Measurements from ENCODE around the gene GHR.
"Not testable (repeated sequence)": the region's sequence is repeated elsewhere in the genome, so short reads cannot be mapped to it uniquely, and the experiment has no call there.

Gene GHR

GRCh38 chr5:42655982-42656650 is 232.9 kb downstream of the GHR start:
- no peak for DNase-seq

GRCh38 chr5:42656651-42657015 is 233.4 kb downstream of the GHR start:
- no peak for DNase-seq

GRCh38 chr5:42659869-42660268 is 236.6 kb downstream of the GHR start:
- not testable (repeated sequence) for DNase-seq

- no peak for DNase-seq
Measured at GRCh38 chr5:42665857-42666256, 242.6 kb downstream of the GHR start.

GRCh38 chr5:42666869-42667268 is 243.6 kb downstream of the GHR start:
- no peak for DNase-seq

GRCh38 chr5:42668254-42668653 is 245.0 kb downstream of the GHR start:
- DNase-seq = no peak

GRCh38 chr5:42672925-42673324 is 249.7 kb downstream of the GHR start:
- DNase-seq = no peak

- no peak for DNase-seq
Measured at GRCh38 chr5:42675602-42676001, 252.4 kb downstream of the GHR start.

- DNase-seq = no peak
Measured at GRCh38 chr5:42676362-42676761, 253.1 kb downstream of the GHR start.

GRCh38 chr5:42677156-42677842 is 254.1 kb downstream of the GHR start:
- no peak for DNase-seq

- DNase-seq = no peak
Measured at GRCh38 chr5:42680046-42680445, 256.8 kb downstream of the GHR start.

- not testable (repeated sequence) for DNase-seq
Measured at GRCh38 chr5:42685078-42685477, 261.8 kb downstream of the GHR start.

- DNase-seq = no peak
Measured at GRCh38 chr5:42689391-42689790, 266.2 kb downstream of the GHR start.

- DNase-seq = no peak
Measured at GRCh38 chr5:42691413-42691937, 268.2 kb downstream of the GHR start.

- no peak for DNase-seq
Measured at GRCh38 chr5:42701351-42702059, 278.3 kb downstream of the GHR start.

- no peak for DNase-seq
Measured at GRCh38 chr5:42703238-42703637, 280.0 kb downstream of the GHR start.

GRCh38 chr5:42715785-42716184 is 292.5 kb downstream of the GHR start:
- no peak for DNase-seq

- no peak for DNase-seq
Measured at GRCh38 chr5:42718591-42718990, 295.4 kb downstream of the GHR start.

GRCh38 chr5:42719034-42719433 is 295.8 kb downstream of the GHR start:
- DNase-seq = no peak

GRCh38 chr5:42720251-42720650 is 297.0 kb downstream of the GHR start:
- DNase-seq = no peak

- DNase-seq = no peak
Measured at GRCh38 chr5:42721484-42721883, 298.2 kb downstream of the GHR start.

- DNase-seq = not testable (repeated sequence)
Measured at GRCh38 chr5:42734531-42735058, 311.4 kb downstream of the GHR start.

- DNase-seq = no peak
Measured at GRCh38 chr5:42740920-42741319, 317.7 kb downstream of the GHR start.

- no peak for DNase-seq
Measured at GRCh38 chr5:42745426-42745825, 322.2 kb downstream of the GHR start.
